OCI-LY7 (cell line): ENCODE measurements around the gene SELENOV.

Source experiments
- EZH2phosphoT487 ChIP-seq: fragments of 200-600 bp; sonication (generic); IDR thresholded peaks from 2 replicates; pipeline ENCODE4 v1.6.1; 2018; ENCODE audit warnings: low read depth, borderline replicate concordance, mild to moderate bottlenecking, mixed run types, antibody characterized with exemption, low read length, moderate library complexity, mixed read lengths
- TF ChIP-seq, protein P1 (sequence below): fragments of 200-600 bp; sonication (generic); conservative IDR thresholded peaks from 2 replicates; pipeline ENCODE4 v1.5.1; 2014; ENCODE audit warnings: mild to moderate bottlenecking, antibody characterized with exemption, low read length, moderate library complexity, mixed read lengths

DNA sequence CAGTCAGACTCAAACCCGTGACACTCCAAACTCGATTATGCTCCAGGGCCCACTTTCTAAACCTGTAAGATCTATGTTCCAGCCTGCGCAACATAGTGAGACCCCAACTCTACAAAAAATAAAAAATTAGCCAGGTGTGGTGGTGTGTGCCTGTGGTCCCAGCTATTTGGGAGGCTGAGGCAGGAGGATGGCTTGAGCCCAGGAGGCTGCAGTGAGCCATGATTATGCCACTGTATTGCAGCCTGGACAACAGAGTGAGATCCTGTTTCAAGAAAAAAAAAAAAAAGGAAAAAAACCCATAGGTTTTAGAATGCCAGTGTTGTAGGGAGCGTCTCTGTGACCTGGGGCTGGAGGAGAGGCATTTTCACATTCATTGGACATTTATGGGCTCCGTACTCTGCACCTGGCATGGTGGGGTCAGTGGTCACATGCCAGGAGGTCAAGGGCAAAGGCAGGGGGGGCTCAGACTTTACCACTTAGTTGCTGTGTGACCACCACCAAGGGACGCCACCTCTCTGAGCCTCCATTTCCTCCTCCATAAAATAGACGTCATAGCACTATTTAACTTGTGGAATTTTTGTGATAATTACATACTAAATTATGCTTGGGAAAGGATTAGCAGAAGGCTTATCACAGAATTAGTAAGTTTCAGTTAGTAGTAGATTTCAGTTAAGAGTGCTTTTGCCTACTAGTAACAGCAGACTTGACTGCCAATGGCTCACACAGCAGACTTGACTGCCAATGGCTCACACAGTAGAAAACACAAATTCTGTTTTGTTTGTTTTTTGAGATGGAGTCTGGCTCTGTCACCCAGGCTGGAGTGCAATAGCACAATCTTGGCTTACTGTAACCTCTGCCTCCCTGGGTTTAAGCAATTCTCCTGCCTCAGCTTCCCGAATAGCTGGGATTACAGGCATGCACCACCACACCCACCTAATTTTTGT, 5.9 kb downstream of the SELENOV start:
- TF ChIP-seq, protein P1, sequence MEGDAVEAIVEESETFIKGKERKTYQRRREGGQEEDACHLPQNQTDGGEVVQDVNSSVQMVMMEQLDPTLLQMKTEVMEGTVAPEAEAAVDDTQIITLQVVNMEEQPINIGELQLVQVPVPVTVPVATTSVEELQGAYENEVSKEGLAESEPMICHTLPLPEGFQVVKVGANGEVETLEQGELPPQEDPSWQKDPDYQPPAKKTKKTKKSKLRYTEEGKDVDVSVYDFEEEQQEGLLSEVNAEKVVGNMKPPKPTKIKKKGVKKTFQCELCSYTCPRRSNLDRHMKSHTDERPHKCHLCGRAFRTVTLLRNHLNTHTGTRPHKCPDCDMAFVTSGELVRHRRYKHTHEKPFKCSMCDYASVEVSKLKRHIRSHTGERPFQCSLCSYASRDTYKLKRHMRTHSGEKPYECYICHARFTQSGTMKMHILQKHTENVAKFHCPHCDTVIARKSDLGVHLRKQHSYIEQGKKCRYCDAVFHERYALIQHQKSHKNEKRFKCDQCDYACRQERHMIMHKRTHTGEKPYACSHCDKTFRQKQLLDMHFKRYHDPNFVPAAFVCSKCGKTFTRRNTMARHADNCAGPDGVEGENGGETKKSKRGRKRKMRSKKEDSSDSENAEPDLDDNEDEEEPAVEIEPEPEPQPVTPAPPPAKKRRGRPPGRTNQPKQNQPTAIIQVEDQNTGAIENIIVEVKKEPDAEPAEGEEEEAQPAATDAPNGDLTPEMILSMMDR: no peak
- no peak for TF ChIP-seq EZH2phosphoT487
